ENCODE data around the gene BAZ2A.
"Not testable (repeated sequence)": the region's sequence is repeated elsewhere in the genome, so short reads cannot be mapped to it uniquely, and the experiment has no call there.

The BAZ2A gene

DNA sequence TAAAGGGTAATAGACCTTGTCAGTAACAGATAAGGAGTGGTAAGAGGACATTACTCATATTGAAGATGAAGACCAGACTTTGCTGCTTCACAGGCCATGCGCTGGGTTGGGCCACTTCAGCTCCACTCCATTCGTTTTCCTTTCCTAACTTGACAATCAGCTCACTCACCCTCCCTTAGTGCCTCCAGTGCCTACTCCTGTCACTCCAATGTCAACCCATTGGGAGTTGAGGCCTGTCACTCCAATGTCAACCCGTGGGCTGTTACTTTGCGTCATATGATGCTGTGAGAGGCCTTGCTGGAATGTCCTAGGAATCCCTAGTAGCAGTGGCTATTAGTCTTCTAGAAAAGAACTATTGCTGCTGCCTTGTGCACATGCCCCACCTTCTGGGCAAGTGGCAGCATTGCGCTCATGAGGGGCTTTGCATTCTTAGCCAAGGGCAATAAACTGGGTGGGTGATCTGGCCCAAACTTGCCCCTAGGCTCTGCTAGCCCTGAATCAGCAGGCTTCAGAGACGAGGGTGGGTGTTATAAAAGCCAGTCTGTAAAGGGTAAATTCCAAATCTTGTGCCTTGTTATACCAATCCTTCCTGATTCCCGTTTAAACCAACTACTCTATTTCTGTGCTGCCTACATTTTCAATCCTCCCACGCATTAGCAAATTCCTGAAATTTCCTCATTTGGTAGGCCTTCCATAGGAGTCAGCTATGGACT lies 36.1 kb downstream of the BAZ2A start:
- DNase-seq: peak; percentile 68 to 70 (median 68)

DNA sequence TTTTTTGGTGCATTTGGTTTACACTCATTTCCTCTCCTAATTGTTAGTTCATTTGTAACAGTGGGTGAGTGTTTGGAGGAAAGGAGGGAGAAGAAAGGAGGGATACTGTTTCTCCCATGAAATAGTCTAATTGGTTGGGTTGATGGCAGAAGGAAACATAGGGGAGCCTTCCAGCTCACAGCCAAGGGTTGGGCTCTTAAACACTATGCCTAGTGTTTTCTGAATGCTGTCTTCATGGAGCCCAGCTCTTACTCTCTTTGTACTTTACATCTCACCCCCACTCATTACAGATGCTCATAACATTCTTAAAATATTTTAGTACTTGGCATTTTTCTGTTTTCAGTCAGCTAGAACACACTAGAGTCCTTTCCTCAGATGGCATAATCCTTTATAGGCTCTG lies 38.2 kb downstream of the BAZ2A start:
- no peak for DNase-seq

DNA sequence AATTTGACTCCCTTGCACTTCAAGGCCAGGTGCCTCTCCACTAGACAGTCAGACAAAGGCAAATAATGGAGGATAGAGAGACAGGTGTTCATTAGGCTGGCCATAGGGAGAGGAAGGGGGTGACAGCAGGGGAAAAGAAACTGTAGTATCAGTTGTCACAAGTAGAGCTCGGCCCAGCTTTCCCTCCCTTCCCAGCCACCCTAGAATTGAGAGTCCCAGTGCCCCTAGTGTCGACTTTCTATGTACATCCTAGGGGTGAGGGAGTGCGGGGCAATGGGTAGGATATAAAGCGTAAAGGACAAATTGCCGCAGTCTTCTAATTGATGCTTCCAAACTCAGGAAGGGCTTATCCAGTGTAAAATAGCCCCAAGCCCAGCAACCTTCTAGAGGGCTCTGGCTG lies 39.0 kb downstream of the BAZ2A start:
- no peak for DNase-seq

DNA sequence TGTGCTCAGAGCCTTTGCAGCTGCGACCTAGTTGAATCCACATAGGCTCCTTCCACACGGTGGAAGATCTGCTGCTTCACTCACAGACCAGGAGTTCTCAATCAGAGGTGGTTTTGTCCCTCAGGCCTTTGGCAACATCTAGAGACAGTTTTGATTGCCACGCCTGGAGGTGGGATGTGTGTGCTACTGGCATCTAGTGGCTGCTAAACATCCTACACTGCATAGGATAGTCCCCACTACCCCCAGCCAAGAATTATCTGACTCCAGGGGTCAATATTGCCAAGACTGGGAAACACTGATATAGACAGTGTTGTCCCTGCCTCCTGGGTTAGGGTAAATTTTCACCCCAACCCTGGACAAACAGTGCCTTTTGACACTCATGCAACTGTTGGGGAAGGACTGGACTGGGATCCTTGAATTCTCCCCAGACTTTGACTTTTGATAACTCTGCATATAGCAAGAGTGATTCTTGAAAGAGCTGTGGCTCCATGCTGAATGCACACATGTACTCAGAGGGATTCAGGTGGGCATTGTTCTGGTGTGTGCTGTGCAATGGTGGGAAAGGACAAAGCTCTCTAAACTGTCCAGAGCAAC lies 39.8 kb downstream of the BAZ2A start:
- peak in 2 of 3 donors; percentile 25 to 27 for DNase-seq

DNA sequence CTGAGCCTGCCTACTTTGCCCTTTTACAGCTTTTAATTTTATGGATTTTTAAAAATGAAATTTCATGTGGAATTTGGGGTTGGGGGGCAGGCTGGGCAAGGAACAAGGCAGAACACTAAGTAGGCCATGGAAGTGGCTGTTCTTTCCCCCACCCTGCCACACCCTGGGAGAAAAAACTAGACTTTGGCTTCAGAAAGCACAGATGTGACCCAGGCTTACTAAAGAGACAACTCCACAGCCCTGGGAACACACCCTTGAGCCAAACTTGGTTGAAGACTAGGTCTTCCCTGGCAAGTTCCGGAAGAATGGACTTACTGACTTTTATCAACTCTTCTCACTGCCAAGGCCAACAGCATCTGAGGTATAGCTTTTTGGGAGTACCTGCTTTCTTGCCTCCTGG lies 40.3 kb downstream of the BAZ2A start:
- DNase-seq: no peak

GRCh38 chr12:56585098-56585497 lies 45.0 kb downstream of the BAZ2A start:
- no peak for DNase-seq

DNA sequence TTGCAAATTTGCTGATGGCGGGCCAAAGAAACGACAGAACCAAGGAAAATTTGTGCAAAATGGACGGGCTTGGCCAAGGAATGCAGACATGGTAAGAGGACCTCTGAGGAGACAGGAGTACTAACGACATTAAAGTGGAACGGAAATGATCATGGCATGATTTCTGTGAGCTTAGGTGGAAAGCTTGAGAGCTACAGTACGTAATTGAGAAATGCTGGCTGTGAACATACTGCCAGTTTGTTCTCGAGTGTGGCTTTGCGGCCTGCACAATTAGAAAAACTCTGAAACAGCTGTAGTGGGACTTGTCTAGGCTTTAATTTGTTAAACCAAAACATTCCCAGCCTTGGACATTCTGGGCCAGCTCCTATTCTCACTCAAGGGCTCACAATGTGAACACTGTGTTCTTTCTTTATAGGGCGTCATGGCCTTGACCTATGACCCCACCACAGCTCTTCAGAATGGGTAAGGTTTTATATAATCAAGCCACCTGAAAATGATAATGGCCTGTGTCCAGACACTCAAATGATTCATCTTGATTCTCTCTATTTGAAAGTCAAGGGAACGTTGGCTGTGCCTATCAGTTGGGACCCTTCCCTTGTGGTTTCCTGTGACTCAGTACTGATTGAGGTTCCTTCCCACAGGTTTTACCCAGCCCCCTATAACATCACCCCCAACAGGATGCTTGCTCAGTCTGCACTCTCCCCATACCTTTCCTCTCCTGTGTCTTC lies 48.5 kb downstream of the BAZ2A start:
- DNase-seq: no peak

- DNase-seq: no peak
Measured at GRCh38 chr12:56578983-56579546, 51.1 kb downstream of the BAZ2A start.

- DNase-seq: not testable (repeated sequence)
Measured at GRCh38 chr12:56577248-56577647, 52.9 kb downstream of the BAZ2A start.

DNA sequence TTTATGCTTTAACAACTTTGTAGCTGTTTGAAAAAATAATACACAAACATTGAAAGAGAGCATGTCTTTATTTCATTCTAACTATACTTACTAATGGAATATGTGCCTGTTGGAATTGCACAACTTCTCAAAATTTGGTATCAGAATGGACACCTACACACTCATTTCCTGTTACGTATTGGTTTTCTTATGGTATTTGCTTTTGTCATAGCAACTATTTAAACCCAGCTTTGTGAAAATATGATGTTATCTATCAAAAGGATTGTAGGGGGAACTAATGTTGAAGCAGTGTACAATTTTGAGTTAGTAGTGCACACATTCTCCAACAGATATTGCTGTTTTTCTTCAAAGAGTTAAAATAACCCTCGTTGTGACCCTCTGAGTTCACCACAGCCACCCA lies 55.9 kb downstream of the BAZ2A start:
- peak; percentile 29 to 65 (median 36) for DNase-seq

DNA sequence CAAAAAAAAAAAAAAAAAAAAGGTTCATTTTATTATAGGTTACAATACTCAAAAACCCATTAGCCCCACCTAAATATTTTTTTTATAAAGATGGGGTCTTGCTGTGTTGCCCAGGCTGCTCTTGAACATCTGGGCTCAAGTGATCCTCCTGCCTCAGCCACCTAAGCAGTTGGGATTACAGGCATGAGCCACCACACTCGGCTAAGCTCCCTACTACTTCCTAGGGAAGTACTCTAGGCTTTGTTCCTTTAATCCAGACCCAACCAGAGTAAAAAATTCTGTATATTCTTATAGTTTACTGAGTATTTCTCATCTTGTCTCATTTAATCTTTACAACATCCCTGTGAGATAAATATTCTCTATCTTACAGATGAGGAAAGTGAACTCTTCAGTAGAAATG lies 57.8 kb downstream of the BAZ2A start:
- peak in 1 of 3 donors; percentile 32 for DNase-seq

DNA sequence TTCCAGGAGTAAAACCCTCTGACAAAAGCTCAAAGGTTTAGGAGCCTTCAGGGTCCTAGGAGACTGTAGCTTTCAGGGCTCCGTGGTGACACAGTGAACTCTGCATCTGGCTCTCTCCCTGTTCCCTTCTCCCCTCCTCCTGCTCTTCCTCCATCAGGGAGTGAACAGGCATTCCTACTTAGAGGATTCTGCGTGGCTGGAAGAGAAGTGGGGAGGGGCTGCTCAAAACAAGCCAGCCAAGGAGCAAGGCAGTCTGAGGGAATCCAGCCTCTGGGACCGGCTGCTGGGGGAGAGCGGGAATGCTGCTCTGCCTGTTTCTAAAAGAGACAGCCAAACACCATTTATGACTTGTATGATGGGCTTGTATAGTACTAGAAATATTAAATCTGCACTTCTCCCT lies 59.0 kb downstream of the BAZ2A start:
- DNase-seq: no peak

DNA sequence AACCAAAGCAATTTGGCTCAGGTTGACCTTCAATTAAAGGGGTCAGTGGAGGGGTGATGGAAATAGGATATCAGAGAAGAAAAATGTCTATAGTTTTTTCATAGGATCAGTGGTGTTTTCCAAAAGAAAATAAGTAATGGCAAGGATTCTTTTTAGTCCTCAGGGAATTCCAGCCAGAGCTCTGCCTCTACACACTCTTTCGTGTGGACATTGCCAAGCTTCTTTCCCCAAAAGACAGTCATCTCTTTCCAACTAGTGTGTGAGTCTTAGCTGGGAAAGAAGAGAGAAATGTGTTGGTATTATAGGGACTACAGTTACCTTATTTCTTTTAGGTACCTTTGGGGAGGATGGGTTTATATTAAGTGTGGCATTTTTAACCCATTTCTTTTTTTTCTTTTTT lies 62.0 kb downstream of the BAZ2A start:
- no peak for DNase-seq

DNA sequence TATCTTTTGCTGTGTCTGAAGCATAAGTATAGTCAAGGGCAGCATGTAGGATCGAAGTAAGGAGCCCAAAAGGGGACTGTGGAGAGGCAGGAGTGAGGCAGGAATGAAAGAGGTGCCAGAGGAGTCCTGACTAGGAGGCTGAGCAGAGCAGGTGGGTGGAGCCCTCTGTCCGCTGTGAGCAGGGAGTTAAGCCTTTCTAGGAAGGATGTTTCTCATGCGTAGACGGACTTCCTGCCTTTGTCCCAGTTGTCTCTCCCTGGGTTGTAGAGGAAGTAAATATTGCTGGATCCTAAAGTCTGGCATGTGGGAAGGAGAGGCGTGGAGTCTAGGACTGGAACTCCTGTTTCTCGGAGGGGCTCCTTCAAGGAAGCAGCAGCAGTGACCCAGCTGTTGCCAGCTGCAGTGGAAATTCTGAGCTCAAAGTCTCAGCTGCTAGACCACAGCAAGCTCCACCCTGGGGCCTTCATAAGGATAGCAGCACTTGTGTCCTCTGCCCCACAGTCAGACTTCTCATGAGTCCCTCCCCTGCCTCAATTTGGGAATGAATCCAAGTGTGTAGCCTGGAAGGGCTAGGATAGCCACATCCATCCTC lies 64.5 kb downstream of the BAZ2A start:
- peak; percentile 46 to 60 (median 54) for DNase-seq

DNA sequence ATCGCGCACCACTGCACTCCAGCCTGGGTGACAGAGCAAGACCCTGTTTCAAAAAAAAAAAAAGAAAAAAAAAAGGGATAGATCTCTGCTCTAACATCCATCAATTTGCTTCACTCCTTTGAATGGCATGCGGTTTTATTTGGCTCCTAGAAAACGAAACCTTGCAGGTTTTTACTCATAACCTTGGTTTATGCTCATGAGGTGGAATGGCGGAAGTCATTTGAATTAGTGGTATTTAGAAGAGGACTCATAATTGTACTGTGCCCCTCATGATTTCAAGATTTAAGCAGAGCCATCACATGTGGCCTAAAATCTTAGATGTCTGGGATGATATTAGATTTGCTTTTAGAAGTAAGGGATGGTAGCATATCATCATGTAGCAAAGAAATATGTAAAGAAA lies 79.1 kb downstream of the BAZ2A start:
- DNase-seq: no peak

- DNase-seq: no peak
Measured at GRCh38 chr12:56546680-56547079, 83.4 kb downstream of the BAZ2A start.
